Measurements from ENCODE around the gene CCR6. TPM values are rescaled to one million over a fixed set of nuclear protein-coding genes. Genes with fewer than 3 reads are reported as not detected.

The CCR6 gene
- total RNA-seq, 1 experiment from 2014 or later: not detected

- WGBS (ENCODE audit: extremely low coverage, insufficient read length, low lambda C conversion rate): no CpG with 5 or more reads among the region's 12 CpGs
Measured at GRCh38 chr6:167094436-167094819, 28.5 kb upstream of the CCR6 start.

More at GRCh38 chr6:167094436-167094819, 28.5 kb upstream of the CCR6 start:
- Histone ChIP-seq H2AK5ac (ENCODE audit: insufficient read length, low read length) (no peak overlapping the region), H4K91ac (ENCODE audit: insufficient read length, low read depth, low read length) (no peak overlapping the region), H4K8ac (replicated peaks; ENCODE audit: insufficient read length, low read depth, low read length) (no peak overlapping the region), H2BK5ac (ENCODE audit: insufficient read length, low read length) (no peak overlapping the region), H3K9ac (ENCODE audit: extremely low read depth, insufficient read length, low read length) (no peak overlapping the region), H3K9me3 (ENCODE audit: control insufficient read depth, low read depth, low read length) (no peaks in the 10 kb centered on the region), H3K23me2 (ENCODE audit: insufficient read length, low read depth, low read length, poor library complexity, severe bottlenecking) (no peaks in the 10 kb centered on the region), H3K14ac (ENCODE audit: insufficient read depth, low read length) (no peak overlapping the region), H2BK20ac (ENCODE audit: low read depth, low read length, poor library complexity, severe bottlenecking) (no peak overlapping the region), H3K56ac (ENCODE audit: insufficient read length, low read depth, low read length) (no peak overlapping the region), H3K18ac (ENCODE audit: insufficient read length, low read depth, low read length) (no peak overlapping the region), H3K27me3 (ENCODE audit: insufficient read depth, low read length) (no peaks in the 10 kb centered on the region), H3K4me1 (ENCODE audit: insufficient read depth, low read length) (no peaks in the 10 kb centered on the region; the same call in 1 of the 2 replicates), H3K4ac (ENCODE audit: low read depth, low read length) (no peak overlapping the region), H3K23ac (ENCODE audit: insufficient read length, low read depth, low read length) (no peak overlapping the region), H2BK15ac (ENCODE audit: low read depth, low read length) (no peak overlapping the region), H2BK120ac (ENCODE audit: low read depth, low read length, poor library complexity, severe bottlenecking) (no peak overlapping the region), H4K5ac (ENCODE audit: insufficient read length, low read depth, low read length) (no peak overlapping the region), H2AFZ (ENCODE audit: low read length) (no peak overlapping the region), H4K20me1 (ENCODE audit: control insufficient read depth, insufficient read depth, insufficient read length) (no peaks in the 10 kb centered on the region), H3K79me2 (ENCODE audit: insufficient read depth, low read length) (no peaks in the 10 kb centered on the region), H2BK12ac (ENCODE audit: insufficient read length, low read depth, low read length) (no peak overlapping the region), H3K27ac (ENCODE audit: insufficient read length, low read depth, low read length) (no peak overlapping the region), H3K4me2 (ENCODE audit: insufficient read depth, insufficient read length, low read length) (no peak overlapping the region), H3T11ph (ENCODE audit: low read length) (no peak overlapping the region), H3K79me1 (ENCODE audit: insufficient read depth, low read depth, low read length, poor library complexity, severe bottlenecking) (no peaks in the 10 kb centered on the region)
- Mint-ChIP-seq H3K9me3 (peaks cover 0 to 1% of the 10 kb centered on the region in 2 experiments; a peak in 3 of 5 replicates), H3K27ac (peak overlapping the region in 2 of 3 experiments; percentile 42 to 66; a peak in 3 of 7 replicates), H3K27me3 (ENCODE audit: low read depth) (peaks cover 1% of the 10 kb centered on the region; the same call in 1 of the 2 replicates), H3K4me3 (no peak overlapping the region), H3K36me3 (ENCODE audit: insufficient read depth in 1 of 3, low read depth in 3 of 3) (no peaks in the 10 kb centered on the region; a peak in 2 of 7 replicates), H3K4me1 (peaks cover 16 to 19% of the 10 kb centered on the region in 2 experiments)
- TF ChIP-seq CTCF (conservative IDR thresholded peaks at IDR 0.05): no peak
- DNase-seq: no peak
